GM21526 (cell line): ENCODE data around the gene KDM2A.
"Not testable (repeated sequence)": the region's sequence is repeated elsewhere in the genome, so short reads cannot be mapped to it uniquely, and the experiment has no call there.

Experiments
- ATAC-seq: cut with Tn5 transposase; IDR thresholded peaks from one replicate; pipeline ENCODE4 v1.9.1; 2021; ENCODE audit warnings: moderate library complexity; ENCODE audit not compliant: unreplicated experiment, low FRiP score

Gene KDM2A

DNA sequence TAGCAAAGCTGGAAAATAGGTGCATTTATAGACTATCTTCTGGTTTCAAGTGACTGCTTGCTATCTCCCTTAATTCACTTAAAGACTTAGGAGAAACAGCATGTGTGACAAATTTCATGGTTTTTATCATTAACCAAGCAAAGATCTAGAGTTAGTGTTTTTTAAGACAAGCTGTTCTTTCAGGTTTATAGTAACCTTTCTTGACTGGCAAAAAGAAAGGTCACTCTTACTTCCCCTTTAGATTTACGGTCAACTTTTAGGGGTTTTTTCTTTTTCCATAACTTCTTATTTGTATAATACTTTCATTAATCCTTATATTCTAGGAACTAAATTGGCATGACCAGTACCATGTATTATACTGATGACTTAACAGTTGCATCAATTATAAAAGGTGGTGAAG, 46.6 kb downstream of the KDM2A start:
- no peak for ATAC-seq

GRCh38 chr11:67167091-67167490, 48.0 kb downstream of the KDM2A start:
- ATAC-seq, result no peak

DNA sequence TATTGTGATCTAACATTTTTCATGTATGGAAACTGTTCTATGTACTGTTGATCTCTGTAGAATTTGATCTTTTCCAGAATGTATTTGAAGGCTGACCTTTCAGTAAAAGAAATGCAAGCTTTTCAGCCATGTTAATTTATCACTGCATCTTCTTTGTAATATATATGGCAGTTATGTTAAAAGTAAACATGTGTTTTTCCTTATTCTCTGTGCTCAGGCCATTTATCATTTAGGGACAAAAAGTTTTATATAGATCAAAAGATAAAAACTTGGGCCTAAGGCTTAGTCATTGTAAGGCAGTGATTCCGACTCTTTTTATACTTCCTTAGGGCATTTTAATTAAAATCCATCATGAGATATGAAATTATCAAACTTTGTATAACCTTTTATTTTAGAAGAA, 48.7 kb downstream of the KDM2A start:
- ATAC-seq, result no peak

DNA sequence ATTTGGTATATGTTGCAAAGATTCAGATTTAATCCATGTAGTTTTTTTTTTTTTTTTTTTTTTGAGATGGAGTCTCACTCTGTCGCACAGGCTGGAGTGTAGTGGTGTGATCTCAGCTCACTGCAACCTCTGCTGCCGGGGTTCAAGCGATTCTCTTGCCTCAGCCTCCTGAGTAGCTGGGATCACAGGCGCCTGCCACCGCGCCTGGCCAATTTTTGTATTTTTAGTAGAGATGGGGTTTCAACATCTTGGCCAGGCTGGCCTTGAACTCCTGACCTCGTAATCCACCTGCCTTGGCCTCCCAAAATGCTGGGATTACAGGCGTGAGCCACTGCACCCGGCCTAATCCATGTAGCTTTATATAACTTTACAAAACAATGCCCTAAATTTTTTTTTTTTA, 49.8 kb downstream of the KDM2A start:
- not testable (repeated sequence) for ATAC-seq

GRCh38 chr11:67174311-67174710, 55.2 kb downstream of the KDM2A start:
- no peak for ATAC-seq

GRCh38 chr11:67177399-67178281, 58.6 kb downstream of the KDM2A start:
- ATAC-seq, result no peak

DNA sequence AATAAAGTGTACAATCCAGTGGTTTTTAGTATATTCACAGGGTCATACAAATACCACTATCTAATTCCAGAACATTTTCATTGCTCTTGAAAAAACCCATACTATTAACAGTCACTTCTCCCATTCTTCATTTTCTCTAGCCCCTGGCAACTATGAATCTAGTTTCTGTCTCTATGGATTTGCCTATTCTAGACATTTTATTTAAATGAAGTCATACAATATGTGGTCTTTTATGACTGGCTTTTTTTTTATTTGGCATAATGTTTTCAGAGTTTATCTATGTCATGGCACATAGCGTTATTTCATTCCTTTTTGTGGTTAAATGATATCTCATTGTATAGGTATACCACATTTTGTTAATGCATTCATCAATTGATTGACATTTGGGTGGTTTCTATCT, 59.4 kb downstream of the KDM2A start:
- no peak for ATAC-seq

- no peak for ATAC-seq
Measured at GRCh38 chr11:67178878-67179277, 59.8 kb downstream of the KDM2A start.

GRCh38 chr11:67179892-67180490, 60.9 kb downstream of the KDM2A start:
- no peak for ATAC-seq

DNA sequence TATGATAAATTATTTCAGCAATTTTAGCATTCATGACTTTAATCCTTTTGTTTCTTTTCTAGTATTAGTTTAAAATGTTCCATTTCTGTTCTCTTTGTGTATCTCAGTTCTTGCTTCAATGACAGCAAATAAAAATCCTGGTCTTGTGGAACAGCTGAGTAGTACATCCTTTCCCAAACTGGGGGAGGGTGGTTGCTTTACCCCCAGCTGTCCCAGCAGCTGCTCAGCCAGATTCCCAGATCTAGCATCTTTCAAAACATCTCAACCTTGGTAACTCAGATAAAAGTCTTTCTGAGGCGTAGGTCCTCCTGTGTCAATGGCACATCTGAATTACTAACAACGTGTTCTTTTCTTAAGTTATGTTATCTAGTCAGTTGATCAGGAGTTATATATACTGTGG, 75.0 kb downstream of the KDM2A start:
- no peak for ATAC-seq

DNA sequence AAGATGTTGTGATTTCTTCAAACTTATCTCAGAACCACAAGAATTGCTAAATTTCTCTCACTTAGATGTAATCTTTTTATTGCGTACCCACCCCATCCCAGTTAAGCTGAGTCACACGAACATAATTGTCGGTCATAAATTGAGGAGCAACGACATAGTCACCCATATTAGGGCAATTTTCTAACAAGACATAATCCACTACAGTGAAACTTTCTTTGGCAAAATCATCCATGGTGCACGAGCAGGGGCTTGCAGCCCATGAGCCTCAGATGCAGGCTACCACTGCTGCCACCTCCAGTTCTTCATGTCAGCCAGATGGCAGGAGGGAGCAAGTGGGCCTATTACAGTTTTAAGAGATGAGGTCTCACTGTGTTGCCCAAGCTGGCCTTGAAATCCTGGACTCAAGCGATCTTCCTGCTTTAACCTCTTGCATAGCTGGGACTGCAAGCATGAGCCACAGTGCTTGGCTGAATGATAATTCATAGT, 77.0 kb downstream of the KDM2A start:
- no peak for ATAC-seq

DNA sequence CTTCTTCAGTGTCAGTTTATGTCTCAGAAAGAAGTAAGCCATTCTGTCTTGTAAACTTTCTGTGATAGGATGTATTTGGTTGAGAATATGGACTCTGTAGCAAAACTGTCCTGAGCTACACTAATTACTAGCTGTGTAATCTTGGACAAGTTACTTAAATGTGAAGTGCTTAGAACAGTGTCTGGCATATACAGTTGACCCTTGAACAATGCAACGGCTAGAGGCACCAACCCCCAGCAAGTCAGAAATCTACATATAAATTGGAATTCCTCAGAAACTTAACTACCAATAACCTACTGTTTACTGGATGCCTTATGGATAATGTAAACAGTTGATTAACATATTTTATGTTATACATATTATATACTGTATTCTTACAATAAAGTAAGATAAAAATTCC, 78.5 kb downstream of the KDM2A start:
- no peak for ATAC-seq

GRCh38 chr11:67198781-67199180, 79.7 kb downstream of the KDM2A start:
- ATAC-seq, result not testable (repeated sequence)

DNA sequence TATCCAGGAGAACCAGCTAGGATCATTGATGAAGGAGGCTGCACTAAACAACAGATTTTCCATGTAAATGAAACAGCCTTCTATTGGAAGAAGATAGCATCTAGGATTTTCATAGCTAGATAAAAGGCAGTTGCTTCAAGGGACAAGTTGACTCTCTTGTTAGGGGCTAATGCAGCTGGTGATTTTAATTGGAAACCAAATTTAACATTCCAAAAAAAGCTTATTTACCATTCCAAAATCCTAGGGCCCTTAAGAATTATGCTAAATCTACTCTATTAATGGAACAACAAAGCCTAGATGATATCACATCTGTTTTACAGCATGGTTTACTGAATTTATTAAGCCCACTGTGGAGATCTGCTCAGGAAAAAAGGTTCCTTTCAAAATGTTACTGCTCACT, 80.7 kb downstream of the KDM2A start:
- no peak for ATAC-seq

GRCh38 chr11:67202028-67202427, 83.0 kb downstream of the KDM2A start:
- no peak for ATAC-seq

- no peak for ATAC-seq
Measured at GRCh38 chr11:67204822-67205221, 85.8 kb downstream of the KDM2A start.

GRCh38 chr11:67209222-67209621, 90.2 kb downstream of the KDM2A start:
- ATAC-seq, result not testable (repeated sequence)

DNA sequence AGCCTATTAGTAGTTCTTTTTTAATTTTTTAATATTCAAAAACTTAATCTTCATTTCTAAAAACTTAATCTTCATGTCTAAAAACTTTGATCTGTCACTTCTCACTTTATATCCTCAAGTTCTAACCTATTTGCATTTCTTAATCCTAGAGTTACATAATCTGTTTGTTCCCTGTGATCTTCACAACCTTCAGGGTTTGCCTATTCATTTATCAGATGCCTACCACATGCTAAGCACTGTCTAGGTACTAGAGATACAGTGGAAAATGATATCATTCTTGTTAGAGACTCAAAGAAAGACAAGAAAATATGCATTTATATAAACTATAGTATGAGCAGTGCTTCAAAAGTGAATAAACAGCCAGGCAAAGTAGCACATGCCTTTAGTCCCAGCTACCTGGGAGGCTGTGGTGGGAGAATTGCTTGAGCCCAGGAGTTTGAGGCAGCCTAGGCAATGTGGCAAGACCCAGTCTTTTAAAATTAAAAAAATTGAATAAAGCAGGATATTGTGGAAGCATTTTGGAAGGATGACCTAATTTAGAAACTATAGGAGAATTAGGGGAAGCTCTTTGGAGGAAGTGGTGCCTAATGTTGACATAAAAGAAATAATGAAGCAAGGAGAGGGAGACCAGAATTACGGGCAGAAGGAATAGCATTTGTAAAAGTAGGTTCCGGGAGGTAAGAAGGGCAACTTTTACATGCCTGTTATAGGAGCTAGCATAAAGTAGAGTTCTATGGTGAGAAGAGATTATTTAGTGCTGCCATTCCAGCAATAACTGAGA, 92.8 kb downstream of the KDM2A start:
- no peak for ATAC-seq

DNA sequence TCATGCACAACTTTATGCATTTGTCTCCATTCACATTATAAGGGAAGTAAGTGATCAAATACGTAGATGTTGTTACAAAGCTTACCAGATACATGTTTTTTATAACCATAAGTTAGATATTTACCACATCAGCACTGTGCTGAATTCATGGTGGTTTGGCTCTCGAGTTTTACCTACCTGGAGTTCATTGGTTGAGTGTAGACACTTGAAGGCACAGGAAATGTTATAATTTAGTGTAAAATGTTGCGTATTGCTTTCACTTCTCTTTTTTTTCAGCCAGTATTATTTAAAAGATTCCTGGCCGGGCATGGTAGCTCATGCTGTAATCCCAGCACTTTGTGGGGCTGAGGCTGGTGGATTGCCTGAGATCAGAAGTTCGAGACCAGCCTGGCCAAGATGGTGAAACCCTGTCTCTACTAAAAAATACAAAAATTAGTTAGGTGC, 94.1 kb downstream of the KDM2A start:
- ATAC-seq, result no peak

- ATAC-seq, result no peak
Measured at GRCh38 chr11:67227726-67228125, 108.7 kb downstream of the KDM2A start.

DNA sequence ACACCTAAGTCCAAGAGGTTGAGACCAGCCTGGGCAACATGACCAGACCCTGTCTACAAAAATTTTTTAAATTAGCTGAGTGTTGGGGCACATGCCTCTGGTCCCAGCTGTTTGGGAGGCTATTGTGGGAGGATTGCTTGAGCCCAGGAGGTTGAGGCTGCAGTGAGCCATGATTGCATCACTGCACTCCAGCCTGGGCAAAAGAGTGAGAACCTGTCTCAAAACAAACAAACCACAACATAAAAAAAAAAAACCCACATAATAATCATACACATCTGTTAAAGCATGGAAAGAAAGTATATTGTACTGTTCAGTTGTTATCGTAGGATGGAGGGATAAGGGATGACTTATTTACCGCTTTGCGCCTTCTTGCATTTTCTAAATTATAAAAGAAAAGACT, 111.3 kb downstream of the KDM2A start:
- no peak for ATAC-seq
